ENCODE data around the gene BSG.

The BSG gene

DNA sequence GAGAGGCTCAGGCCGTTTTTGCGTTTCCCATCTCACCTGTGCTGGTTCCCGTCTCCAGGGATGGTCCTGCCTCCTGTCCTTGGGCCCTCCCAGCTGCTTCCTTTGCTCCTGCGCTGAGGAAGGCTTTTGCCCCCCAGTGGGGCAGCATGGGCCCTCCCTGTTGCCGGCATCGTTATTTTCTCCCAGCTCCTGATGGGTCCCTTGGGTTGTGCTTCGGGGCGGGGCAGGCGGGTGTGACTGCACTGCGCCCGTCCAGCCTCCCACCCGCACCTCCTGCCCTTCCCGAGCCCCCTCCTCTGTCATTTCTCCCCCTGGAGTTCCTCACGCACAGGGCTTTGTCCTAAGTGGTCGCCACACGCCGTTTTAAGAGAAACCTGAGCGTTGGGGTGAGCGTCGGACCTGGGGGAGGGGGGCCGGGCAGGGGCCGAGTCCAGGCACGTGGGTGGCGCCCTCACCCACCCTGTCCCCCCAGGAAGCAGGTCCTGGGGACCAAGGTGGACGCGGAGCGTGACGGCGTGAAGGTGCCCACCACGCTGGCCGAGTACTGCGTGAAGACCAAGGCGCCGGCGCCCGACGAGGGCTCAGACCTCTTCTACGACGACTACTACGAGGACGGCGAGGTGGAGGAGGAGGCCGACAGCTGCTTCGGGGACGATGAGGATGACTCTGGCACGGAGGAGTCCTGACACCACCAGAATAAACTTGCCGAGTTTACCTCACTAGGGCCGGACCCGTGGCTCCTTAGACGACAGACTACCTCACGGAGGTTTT is 31.3 kb upstream of the BSG start:
- no peak for DNase-seq

DNA sequence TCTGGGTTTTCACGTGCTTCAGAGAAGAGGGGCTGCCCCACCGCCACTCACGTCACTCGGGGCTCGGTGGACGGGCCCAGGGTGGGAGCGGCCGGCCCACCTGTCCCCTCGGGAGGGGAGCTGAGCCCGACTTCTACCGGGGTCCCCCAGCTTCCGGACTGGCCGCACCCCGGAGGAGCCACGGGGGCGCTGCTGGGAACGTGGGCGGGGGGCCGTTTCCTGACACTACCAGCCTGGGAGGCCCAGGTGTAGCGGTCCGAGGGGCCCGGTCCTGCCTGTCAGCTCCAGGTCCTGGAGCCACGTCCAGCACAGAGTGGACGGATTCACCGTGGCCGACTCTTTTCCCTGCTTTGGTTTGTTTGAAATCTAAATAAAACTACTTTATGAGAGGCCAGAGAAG is 30.7 kb upstream of the BSG start:
- DNase-seq = no peak

DNA sequence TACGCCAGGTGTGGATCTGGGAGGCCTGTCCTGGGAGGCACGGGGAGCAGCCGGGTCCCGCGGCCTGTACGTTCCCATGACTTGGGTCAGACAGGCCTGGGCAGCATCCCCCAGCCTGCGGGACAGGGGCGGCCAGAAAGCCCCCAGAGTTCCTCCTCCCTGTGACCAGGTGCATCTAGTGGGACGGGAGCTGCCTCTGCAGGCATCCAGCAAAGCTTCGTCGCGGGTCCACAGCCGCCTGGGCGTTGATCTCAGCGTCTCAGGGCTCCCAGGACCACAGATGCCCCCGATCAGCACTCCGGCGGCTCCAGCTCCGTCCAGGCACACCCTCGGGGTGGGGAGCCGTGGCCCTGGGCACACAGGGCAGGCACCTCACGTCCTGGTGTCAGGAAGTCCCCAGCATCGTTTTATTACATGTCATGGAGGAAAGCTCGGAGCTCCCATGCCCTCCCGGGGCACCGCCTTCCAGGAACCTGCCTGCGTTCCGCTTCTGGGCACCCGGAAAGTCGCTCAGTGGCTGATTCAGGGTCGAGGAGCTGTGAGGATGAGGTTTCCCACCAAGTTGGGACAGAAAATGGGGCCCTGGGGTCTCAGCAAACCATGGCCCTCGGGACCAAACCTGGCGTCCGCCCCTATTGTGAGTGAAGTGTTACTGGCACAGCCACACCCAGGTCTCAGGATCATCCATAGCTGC is 30.1 kb upstream of the BSG start:
- DNase-seq = no peak

DNA sequence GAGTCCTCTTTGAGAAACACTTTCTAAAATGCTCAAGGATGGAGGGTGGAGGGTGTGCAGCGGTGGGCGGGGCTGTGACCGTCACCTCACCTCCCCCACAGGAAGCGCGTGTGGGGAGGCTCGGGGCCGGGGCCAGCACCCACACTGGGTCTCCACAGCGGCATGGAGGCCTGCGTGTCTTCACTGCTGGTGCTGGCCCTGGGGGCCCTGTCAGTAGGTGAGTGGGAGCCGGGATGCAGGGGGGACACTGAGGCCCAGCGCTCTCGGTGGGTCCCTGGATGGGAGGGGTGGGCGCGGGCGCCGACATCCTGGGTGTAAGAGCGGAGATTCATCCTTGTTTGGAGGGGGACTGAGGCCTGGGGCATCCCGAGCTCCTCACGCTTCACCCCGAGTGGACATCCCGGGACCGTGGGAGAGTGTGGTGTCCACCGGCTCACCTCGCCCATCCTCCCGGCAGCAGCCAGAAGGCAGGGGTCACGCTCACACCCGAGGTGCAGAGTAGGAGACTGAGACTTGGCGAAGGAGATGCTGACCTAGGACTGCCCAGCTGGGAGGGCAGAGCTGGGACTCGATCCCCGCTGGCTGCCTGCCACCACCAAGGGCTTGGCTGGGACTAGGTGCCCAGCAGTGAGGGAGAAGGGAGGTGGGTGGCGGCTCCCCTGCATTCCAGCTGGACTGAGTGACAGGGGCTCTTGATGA is 28.3 kb upstream of the BSG start, which contains the start of gene GZMM:
Gene GZMM (plus strand): TSS at position 144 of the 699 bp plus-strand sequence. CDS start 19 bp downstream, at position 163.
- no peak for DNase-seq

DNA sequence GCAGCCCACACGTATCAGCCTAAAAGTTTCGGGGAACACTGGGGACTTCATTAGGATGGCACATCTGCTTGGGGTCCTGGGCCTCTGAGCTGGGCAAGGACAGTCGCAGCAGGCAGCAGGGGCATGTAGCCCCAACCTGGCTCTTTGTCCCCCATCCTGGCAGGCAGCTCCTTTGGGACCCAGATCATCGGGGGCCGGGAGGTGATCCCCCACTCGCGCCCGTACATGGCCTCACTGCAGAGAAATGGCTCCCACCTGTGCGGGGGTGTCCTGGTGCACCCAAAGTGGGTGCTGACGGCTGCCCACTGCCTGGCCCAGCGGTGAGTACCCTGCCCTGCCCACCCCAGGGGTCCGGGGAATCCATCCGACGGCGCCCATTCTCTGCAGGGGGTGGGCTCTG is 25.3 kb upstream of the BSG start:
- no peak for DNase-seq

DNA sequence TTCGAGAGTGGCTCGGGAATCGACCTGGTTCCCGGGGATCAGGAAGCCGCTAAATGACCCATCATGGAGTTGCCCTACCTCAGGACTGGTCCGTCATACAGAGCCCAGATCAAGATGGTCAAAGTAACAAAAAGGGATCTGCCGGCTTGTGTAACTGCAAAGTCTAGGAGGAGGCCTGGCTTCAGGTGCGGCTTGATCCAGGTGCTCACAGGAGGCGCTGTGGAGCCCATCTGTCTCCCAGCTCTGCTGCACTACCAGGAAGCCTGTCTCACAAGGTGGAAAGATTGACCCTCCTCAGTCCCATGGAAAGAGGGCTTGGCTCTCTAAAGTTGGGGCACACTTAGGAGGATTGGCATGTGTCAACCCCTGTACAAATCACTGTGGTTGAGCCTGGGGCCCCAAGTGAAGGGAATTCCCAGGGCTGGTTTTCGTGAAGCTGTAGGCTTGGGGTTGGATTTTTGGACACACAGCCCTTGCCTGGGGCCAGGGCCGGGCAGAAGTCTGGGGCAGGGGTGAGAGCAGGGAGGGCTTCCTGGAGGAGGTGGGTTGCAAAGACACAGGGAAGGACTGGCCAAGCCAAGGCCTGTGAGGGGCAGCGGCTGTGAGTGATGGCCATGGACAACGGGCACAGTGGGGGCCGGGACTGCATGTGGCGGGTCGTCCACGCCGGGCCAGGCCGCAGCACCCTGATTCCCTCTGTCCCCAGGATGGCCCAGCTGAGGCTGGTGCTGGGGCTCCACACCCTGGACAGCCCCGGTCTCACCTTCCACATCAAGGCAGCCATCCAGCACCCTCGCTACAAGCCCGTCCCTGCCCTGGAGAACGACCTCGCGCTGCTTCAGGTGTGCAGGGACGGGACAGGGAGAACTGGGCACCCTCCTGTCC is 24.3 kb upstream of the BSG start:
- no peak for DNase-seq

DNA sequence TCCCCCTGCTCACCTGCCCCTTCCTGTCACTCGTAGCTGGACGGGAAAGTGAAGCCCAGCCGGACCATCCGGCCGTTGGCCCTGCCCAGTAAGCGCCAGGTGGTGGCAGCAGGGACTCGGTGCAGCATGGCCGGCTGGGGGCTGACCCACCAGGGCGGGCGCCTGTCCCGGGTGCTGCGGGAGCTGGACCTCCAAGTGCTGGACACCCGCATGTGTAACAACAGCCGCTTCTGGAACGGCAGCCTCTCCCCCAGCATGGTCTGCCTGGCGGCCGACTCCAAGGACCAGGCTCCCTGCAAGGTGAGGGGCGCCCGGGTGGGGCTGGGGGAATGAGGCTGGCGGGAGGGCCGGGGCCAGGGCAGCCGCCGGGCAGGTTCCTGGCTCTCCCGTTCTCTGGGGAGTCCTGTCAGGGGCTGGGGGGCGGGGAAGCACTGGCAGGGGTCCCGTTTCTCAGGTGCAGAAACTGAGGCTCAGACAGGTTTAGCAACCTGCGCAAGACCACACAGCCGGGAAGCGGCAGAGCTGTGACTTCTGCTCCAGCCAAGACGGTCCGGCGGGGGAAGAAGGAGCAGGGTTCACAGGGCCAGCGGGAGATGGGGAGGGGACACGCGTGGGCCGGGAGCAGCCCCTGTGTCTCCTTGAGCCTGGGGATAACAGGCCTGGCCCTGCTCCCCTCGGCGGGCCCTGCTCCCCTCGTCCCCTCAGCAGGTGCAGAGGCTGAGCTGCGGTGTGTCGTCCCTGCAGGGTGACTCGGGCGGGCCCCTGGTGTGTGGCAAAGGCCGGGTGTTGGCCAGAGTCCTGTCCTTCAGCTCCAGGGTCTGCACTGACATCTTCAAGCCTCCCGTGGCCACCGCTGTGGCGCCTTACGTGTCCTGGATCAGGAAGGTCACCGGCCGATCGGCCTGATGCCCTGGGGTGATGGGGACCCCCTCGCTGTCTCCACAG is 23.2 kb upstream of the BSG start:
- no peak for DNase-seq

DNA sequence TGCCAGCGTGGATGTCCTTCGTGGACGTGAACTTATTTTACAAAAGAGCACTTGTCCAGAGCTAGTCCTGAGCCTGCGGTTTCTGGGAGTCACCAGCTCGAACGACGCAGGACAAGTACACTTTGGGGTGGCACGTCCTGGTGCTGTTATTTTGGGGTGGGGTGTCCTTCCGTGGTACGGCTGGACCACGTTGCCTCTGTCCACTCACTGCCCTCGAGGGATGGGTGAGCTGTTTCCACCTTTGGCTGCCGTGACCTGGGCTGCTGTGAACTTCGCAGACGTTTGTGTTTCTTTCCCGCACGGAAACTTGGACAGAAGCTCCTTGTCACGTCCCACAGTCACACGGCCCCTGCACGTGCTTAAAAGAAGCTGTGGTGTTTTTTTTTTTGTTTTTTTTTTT is 17.6 kb upstream of the BSG start:
- DNase-seq = no peak

DNA sequence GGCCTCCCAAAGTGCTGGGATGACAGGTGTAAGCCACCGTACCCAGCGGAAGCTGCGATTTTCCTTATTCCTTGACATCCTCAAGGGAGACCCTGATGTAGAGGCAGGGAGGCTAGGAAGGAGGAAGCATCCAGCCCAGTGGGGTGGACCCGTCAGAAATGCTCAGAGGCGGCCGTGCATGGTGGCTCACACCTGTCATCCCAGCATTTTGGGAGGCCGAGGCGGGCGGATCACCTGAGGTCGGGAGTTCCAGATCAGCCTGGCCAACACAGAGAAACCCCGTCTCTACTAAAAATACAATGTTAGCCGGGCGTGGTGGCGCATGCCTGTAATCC is 17.0 kb upstream of the BSG start:
- no peak for DNase-seq

DNA sequence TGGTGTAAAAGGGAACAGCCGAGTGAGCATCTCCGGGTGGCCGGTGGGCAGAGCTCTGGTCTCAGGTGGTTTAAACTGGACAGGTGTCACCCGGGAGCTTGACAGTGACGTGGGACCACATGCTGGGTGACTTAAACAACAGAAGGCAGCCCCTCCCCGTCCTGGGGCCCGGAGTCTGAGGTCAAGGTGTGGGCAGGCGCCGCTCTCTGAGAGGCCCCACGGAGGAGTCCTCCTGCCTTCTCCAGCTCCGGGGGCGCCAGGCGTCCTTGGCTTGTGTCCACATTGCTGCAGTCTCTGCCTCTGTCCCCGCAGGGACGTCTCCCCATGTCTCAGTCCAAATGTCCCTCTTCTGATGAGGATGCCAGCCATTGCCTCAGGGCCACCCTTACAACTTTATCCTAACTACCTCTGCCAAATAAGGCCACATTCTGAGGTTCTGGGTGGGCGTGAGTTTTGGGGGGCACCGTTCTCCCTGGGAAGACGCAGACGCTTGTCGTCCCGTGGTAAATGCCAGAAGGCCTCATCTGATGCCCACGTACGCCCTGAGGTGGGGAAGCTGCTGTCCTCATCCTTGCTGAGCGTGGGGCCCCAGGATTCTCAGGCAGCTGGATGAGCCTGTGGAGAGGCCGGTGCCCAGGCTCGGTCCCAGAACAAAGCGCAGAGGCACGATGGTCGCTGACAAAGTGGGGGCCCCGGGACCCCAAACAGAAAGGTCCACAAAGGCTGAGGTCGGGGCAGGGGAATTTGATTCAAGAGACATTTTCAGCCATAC is 15.6 kb upstream of the BSG start:
- DNase-seq = no peak

DNA sequence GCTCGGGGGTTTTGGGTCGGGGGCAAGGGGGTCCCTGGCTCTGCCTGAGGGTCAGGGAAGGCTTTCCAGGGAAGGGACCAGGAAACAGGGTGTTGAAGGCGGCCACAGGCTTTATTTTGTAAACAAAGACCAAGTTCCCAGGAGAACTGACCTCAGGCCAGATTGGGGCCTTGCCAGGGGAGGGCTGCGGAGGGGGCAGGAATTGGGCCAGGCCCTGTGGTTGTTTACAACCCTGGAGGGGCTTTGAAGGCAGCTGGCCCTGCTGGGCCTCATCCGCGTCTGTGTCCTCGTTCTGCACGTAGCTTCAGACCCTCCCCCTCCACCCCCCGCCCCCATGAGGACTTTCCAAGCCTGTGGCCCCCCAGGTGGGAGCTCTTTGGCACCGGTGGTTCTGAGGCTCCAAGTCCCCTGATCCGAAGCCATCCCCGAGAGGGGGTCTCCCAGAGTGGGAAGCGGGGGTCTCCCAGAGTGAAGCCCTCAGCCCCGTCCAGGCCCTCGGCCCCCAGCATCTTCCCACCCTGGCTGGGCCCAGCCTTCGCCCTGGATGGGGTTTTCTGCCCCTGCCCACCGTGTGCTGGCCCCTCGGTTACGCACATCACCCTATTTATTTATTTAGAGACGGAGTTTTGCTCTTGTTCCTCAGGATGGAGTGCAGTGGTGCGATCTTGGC is 13.5 kb upstream of the BSG start:
- no peak for DNase-seq

DNA sequence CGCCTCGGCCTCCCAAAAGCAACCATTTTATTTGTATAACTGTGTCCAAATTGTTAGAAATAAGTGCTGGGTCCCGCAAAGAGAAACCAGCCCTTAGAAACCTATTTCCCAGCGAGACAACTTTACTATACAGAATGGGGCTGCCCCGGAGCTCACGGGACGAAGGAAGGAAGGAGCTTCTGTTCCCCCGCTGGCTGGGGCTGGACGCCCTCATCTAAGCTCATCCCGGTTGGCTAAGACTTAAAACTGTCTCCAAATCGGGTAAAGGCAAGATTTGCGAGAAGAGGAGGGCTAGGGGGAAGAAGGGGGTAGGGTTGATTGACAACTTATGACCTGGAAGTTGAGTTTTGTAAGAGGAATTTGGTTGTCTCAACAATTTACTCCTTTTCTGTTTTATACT is 12.3 kb upstream of the BSG start:
- no peak for DNase-seq

DNA sequence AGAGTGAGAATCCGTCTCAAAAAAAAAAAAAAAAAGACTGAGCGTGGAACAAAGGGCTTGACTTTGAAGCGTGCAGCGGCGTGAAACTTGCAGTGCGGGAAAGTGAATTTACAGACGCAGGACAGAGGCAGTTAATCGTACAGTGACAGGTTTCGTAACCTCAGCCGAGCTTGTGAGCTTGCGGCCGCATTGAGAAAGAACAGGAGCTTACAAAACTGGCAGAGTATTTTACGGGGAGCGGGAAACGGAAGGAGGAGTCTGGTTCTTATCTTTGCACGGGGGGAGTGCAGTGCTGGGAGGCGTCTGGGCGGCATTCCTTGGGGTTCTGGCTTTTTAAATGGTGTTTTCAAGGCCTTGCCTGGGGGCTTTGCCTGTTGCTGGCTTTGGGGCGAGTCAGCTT is 6.0 kb upstream of the BSG start:
- DNase-seq = no peak

DNA sequence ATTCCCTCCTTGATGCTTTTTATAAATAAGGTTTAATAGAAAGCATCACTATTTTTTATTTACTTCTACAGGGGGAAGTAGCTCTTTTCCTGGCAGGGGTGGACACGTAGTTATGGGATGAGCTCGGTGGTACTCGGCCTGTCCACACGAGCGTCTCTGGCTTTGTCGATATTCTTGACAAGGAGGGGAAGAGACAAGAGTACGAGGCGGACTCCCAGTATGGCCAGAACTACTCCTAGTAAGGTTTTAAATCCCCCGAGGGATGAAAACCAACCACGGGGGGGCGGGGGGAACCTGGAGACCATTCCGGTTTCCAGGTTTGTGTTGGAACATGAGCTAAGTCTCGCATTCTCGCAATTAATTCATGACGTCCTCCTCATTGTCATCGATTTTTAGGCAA is 5.6 kb upstream of the BSG start:
- DNase-seq = no peak

DNA sequence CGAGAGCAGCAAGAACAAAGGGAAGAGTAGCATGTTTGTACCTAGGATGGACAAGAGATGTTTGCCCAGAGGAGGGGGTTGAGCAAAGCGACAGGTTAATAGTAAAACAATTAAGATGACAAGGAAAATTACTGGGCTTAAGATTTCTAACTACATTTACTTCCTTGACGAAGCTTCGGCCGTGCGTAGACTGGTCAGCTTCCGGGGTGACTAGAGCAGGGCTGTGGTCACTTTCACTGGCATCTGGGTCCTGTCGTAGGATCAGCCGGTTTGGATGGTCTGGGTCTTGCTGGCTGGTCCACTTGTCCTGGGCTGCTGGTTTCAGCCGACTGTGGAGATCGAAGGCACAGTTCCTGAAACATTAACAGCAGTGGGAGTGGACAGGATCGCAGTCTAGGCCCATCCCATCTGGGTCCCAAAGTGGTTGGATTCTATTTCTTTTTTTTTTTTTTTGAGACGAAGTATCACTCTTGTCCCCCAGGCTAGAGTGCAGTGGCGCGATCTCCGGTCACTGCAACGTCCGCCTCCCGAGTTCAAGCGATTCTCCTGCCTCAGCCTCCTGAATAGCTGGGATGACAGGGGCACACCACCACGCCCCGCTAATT is 5.0 kb upstream of the BSG start:
- DNase-seq = no peak

DNA sequence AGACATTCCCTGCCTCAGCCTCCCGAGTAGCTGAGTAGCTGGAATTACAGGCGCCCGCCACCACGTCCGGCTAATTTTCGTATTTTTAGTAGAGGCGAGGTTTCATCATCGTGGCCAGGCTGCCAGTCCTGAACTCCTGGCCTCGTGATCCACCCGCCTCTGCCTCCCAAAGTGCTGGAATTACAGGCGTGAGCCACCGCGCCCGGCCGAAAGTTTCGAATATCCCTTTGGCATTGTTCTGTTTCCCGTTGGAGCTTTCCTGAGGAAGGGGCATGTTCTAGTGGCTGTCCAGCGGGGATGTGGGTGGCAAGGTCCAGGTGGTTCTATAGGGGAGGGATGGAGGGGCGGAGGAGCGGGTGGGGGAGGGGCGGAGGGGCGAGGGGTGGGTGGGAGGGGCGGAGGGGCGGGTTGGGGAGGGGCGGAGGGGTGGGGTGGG is 2.1 kb upstream of the BSG start:
- no peak for DNase-seq

DNA sequence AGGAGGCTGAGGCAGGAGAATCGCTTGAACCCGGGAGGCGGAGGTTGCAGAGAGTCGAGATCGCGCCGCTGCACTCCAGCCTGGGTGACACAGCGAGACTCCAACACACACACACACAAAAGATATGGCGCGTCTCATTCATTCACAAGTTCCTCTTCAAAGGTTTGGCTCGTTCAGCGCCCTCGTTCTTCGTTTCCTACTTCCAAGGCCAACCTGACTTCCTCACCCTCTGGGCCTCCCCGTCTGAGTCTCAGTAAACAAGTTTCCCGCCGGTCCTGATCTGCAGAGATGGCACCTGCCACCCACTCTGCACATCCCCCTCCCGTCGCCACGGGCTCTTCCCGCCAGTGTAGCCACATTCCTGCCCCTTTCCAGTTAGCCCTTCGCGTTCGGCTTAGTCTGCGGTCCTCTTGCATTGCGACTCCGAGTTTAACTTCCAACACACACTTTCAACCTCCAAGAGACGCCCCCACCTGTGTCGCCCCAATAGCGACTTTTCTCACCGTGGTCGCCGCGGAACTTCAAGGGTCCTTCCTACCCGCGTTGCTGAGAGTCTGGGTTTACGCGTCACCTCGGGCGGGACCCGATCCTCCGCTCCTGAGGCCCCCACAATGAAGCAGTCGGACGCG is 1.3 kb upstream of the BSG start:
- peak; percentile 82 for DNase-seq

DNA sequence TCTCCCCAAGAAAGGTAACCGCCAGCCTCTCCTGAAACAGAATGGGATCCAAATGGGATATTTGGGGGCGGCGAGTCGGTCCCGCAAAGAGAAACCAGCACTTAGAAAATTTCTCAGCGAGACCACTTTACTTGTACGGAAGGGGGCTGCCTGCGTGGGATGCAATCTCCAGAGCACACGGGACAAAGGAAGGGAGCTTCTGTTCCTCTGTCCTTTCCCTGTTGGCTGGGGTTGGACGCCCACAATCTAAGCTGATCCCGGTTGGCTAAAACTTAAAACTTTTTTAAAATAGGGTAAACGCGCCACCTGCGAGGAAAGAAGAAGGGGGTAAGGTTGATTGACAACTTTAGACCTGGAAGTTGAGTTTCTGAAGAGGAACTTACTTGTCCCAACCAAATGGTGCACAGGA is 826 bp upstream of the BSG start:
- no peak for DNase-seq

DNA sequence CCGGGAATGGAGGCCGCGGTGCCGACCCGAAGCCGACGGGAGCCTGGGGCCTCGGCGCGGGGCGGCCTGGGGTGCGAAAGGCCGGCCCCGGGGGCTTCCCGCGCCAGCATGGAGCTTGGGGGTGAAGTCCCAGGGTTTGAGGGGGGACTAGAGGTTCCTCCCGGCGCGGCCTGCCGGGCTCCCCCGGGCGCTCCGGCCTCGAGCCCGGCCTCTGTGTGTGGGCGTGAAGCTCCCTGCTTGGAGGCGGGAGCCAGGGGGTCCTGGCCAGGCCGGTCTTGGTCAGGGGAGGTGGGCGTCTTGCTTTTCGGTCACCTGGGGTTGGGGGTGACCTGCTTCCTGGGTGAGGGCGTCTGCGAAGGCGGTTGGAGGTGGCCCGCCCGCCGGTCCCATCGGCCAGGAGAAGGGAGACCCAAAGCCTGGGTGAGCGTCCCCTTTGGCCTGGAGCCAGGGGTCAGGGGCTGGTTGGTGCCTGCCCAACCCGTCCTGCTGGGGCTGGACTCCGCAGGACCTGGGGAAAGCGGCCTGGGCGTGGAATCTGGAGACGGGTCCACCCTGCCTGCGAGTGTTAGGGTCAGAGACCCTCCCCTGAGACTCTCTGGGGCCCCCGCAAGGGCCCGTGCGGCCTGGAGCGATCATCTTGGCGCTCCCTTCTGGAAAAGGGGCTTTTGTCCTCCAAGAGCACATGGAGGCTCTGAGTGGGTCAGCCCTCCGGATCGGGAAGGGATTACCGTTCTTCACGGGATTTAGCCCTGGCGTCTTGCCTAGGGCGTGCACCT is 535 bp downstream of the BSG start:
- peak; percentile 46 for DNase-seq

Measured in NCI-H2029 (cell line).